Trophoblast cell (in vitro differentiated cells and primary cell): Measurements from ENCODE around the gene C1QTNF12.

Experiments
- DNase-seq, 2 donors: peaks; one replicate each; pipeline ENCODE4 v3.0.0-alpha.2; 2016
- H2AFZ ChIP-seq: 2 replicates; pipeline ENCODE4 v1.6.1; 2013; ENCODE audit warnings: low read length, moderate library complexity, mild to moderate bottlenecking; ENCODE audit not compliant: insufficient read depth, poor library complexity
- H2AK5ac ChIP-seq: 2 replicates; pipeline ENCODE4 v1.6.1; 2013; ENCODE audit warnings: mild to moderate bottlenecking, low read length
- H2BK120ac ChIP-seq: 2 replicates; pipeline ENCODE4 v1.6.1; 2013; ENCODE audit warnings: low read length, mild to moderate bottlenecking, moderate library complexity; ENCODE audit not compliant: insufficient read depth, poor library complexity
- H2BK12ac ChIP-seq: 2 replicates; pipeline ENCODE4 v1.6.1; 2013; ENCODE audit warnings: mild to moderate bottlenecking, low read length, moderate library complexity
- H2BK5ac ChIP-seq: 2 replicates; pipeline ENCODE4 v1.6.1; 2013; ENCODE audit warnings: low read length, low read depth, moderate library complexity, mild to moderate bottlenecking; ENCODE audit not compliant: poor library complexity
- H3K14ac ChIP-seq: 2 replicates; pipeline ENCODE4 v1.6.1; 2013; ENCODE audit warnings: mild to moderate bottlenecking, low read length
- H3K18ac ChIP-seq: 2 replicates; pipeline ENCODE4 v1.6.1; 2013; ENCODE audit warnings: mild to moderate bottlenecking, low read length
- H3K23ac ChIP-seq: 2 replicates; pipeline ENCODE4 v1.6.1; 2013; ENCODE audit warnings: low read length
- H3K27ac ChIP-seq: 2 replicates; pipeline ENCODE4 v1.5.1; 2013; ENCODE audit warnings: low read depth, mild to moderate bottlenecking, inconsistent platforms, low read length, moderate library complexity
- H3K27me3 ChIP-seq: 2 replicates; pipeline ENCODE4 v1.6.1; 2013; ENCODE audit warnings: inconsistent platforms, mild to moderate bottlenecking, low read length, moderate library complexity; ENCODE audit not compliant: insufficient read depth
- H3K36me3 ChIP-seq, 2 experiments: 1 replicate in 1 of 2; 2 replicates in 1 of 2; pipeline ENCODE4 v1.6.1; 2013; ENCODE audit warnings: low read length in 2 of 2, mild to moderate bottlenecking in 2 of 2, moderate library complexity in 1 of 2; ENCODE audit not compliant: insufficient read depth in 2 of 2, control insufficient read depth in 1 of 2
- H3K4ac ChIP-seq: 2 replicates; pipeline ENCODE4 v1.6.1; 2013; ENCODE audit warnings: low read depth, mild to moderate bottlenecking, low read length, moderate library complexity
- H3K4me1 ChIP-seq, 2 experiments: 1 replicate in 1 of 2; 2 replicates in 1 of 2; pipeline ENCODE4 v1.6.1; 2013; ENCODE audit warnings: low read length in 2 of 2, mild to moderate bottlenecking in 2 of 2, moderate library complexity in 1 of 2; ENCODE audit not compliant: insufficient read depth in 2 of 2, control insufficient read depth in 1 of 2
- H3K4me2 ChIP-seq: 2 replicates; pipeline ENCODE4 v1.6.1; 2013; ENCODE audit warnings: inconsistent platforms, mild to moderate bottlenecking, low read length, moderate library complexity
- H3K4me3 ChIP-seq: 2 replicates; pipeline ENCODE4 v1.5.1; 2013; ENCODE audit warnings: mild to moderate bottlenecking, low read depth, low read length, inconsistent platforms
- H3K79me1 ChIP-seq: one replicate; pipeline ENCODE4 v1.6.1; 2013; ENCODE audit warnings: low read length
- H3K79me2 ChIP-seq: 2 replicates; pipeline ENCODE4 v1.6.1; 2013; ENCODE audit warnings: low read length, mild to moderate bottlenecking; ENCODE audit not compliant: control insufficient read depth, insufficient read depth, poor library complexity
- H3K9ac ChIP-seq: 2 replicates; pipeline ENCODE4 v1.6.1; 2013; ENCODE audit warnings: mild to moderate bottlenecking, low read length
- H3K9me3 ChIP-seq: 2 replicates; pipeline ENCODE4 v1.6.1; 2013; ENCODE audit warnings: low read depth, mild to moderate bottlenecking, control low read depth, inconsistent platforms, low read length; ENCODE audit not compliant: insufficient read depth
- H4K12ac ChIP-seq: 2 replicates; pipeline ENCODE4 v1.6.1; 2013; ENCODE audit warnings: low read depth, mild to moderate bottlenecking, low read length, moderate library complexity
- H4K8ac ChIP-seq: 2 replicates; pipeline ENCODE4 v1.6.1; 2013; ENCODE audit warnings: low read depth, mild to moderate bottlenecking, low read length, moderate library complexity
- H4K91ac ChIP-seq: one replicate; pipeline ENCODE4 v1.6.1; 2013; ENCODE audit warnings: low read depth, mild to moderate bottlenecking, low read length, moderate library complexity
- WGBS: extraction: QIAGEN DNeasy Blood & Tissue Kit; methylation state at CpG from one replicate; pipeline ENCODE4 v1.1.7; 2013; ENCODE audit warnings: missing lambda C conversion rate; ENCODE audit not compliant: insufficient read length, insufficient coverage; ENCODE audit errors: extremely low coverage; 5-methylcytosine and 5-hydroxymethylcytosine counted together

The C1QTNF12 gene

DNA sequence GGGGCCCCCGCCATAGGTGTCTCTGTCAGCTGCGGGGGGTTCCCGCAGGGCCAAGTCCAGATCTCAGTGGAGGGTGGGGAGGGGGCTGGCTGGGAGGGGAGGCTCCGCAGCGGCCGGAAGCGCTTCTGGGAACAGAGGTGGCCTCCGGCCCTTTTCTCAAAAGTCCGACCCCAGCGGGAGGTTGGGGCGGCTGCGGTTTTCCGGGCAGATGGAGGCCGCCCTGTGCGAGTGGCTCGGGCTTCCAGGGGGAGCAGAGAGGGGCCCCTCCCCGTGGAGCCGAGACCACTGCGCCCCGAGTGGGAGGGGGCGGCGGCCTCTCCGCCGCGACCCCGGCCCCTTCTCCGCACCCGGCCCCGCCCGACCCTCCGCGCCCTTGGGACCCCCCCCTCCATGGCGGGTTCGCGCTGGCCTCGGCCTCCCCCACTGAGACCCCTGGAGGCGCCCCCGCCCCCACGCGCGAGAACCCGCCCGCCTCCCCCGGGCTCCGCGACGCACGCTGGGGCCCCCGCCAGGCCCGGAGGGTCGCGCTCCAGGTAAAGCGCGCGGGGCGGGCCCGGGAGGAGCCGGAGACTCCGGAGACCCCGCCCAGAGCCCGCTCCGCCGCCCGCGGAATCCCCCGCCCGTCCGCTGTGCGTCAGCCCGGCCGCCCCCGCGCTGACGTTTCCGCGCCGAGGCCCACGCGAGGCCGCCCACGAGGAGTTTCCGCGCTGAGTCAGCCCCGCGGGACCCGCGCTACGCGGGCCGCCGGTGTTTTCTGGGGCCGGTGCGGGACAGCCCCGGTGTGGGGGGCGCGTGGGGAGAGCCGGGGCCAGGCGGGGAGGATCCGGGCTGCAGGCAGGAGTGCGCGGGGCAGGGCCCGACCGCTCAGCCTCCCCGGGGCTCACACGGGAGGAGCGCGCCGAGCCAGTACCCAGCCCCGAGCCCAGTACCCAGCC, 45.4 kb downstream of the C1QTNF12 start:
- Histone ChIP-seq H2AK5ac (no peak overlapping the region), H3K36me3 (no peaks in the 10 kb centered on the region), H3K9me3 (peaks cover 9% of the 10 kb centered on the region), H3K27ac (no peak overlapping the region), H3K27me3 (peaks cover 22% of the 10 kb centered on the region), H3K79me2 (no peaks in the 10 kb centered on the region), H3K79me1 (peaks cover 1% of the 10 kb centered on the region), H4K12ac (no peak overlapping the region), H2BK120ac (no peak overlapping the region), H4K91ac (no peak overlapping the region), H3K14ac (no peak overlapping the region), H3K4me2 (peak overlapping the region; percentile 82), H3K4ac (no peak overlapping the region), H3K23ac (no peak overlapping the region), H3K4me3 (peak overlapping the region; percentile 50), H2BK12ac (no peak overlapping the region), H3K9ac (no peak overlapping the region), H4K8ac (peak overlapping the region; percentile 65), H2BK5ac (no peak overlapping the region), H3K18ac (no peak overlapping the region), H2AFZ (peak overlapping the region; percentile 60), H3K4me1 (peaks cover 0 to 3% of the 10 kb centered on the region in 2 experiments)
- peak in 1 of 2 donors; percentile 44 for DNase-seq
- WGBS = no CpG with 5 or more reads among the region's 109 CpGs

DNA sequence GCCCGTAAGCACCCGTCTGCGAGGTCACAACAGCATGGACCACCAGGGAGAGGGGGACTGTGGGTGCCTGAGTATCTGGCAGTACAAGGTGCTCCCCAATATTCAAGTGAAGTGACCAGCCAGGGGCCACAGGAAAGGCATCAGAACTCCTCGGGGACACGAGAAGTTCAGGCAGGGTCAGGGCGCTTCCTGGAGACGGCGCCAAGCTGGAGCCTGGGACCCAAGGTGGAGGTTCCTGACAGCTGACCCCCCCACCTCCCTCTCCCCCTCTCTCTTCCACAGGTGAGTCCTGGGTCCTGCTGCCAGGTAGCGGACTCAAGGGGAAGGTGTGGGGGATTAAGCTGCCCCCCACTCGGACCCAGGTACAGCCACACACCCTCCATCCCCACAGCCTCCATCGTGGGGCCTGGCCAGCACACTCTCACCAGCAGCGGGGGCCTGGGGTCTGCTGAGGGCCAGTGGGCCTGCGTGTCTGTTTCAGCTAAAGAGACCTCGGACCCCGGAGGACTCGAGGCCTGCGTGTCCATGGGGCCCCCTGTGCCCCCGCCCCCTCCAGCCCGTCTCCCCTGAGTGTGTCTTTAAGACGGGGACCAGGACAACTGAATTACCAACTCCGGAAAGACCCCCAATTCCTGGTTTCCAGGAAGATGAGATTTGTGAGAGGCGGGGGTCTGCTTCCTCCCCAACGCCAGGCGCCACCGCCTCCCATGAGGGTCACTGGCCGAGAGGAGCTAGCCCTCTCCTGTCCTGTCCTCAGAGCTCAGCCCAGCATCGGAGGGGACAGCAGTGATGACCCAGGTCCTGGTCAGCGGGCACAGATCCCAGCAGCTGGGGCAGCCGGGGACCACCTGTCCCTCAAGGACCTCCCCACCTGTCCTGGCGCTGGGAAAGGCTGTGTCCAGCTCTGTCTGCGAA, 46.3 kb downstream of the C1QTNF12 start:
- H2BK12ac ChIP-seq = no peak overlapping the region
- H2BK5ac ChIP-seq = no peak overlapping the region
- no CpG with 5 or more reads among the region's 31 CpGs for WGBS
- H3K4me2 ChIP-seq = no peak overlapping the region
- no peak overlapping the region for H3K18ac ChIP-seq
- H3K79me2 ChIP-seq = no peaks in the 10 kb centered on the region
- no peak for DNase-seq
- H3K9me3 ChIP-seq = peaks cover 9% of the 10 kb centered on the region
- no peak overlapping the region for H2AFZ ChIP-seq
- no peak overlapping the region for H3K9ac ChIP-seq
- no peak overlapping the region for H3K4ac ChIP-seq
- no peak overlapping the region for H3K23ac ChIP-seq
- H3K27me3 ChIP-seq = peaks cover 14% of the 10 kb centered on the region
- H2AK5ac ChIP-seq = no peak overlapping the region
- H3K36me3 ChIP-seq = no peaks in the 10 kb centered on the region
- no peak overlapping the region for H4K8ac ChIP-seq
- no peak overlapping the region for H4K12ac ChIP-seq
- H4K91ac ChIP-seq = no peak overlapping the region
- no peak overlapping the region for H3K14ac ChIP-seq
- no peak overlapping the region for H3K4me3 ChIP-seq
- no peak overlapping the region for H3K27ac ChIP-seq
- peaks cover 0 to 3% of the 10 kb centered on the region in 2 experiments for H3K4me1 ChIP-seq
- H2BK120ac ChIP-seq = no peak overlapping the region
- peaks cover 1% of the 10 kb centered on the region for H3K79me1 ChIP-seq

DNA sequence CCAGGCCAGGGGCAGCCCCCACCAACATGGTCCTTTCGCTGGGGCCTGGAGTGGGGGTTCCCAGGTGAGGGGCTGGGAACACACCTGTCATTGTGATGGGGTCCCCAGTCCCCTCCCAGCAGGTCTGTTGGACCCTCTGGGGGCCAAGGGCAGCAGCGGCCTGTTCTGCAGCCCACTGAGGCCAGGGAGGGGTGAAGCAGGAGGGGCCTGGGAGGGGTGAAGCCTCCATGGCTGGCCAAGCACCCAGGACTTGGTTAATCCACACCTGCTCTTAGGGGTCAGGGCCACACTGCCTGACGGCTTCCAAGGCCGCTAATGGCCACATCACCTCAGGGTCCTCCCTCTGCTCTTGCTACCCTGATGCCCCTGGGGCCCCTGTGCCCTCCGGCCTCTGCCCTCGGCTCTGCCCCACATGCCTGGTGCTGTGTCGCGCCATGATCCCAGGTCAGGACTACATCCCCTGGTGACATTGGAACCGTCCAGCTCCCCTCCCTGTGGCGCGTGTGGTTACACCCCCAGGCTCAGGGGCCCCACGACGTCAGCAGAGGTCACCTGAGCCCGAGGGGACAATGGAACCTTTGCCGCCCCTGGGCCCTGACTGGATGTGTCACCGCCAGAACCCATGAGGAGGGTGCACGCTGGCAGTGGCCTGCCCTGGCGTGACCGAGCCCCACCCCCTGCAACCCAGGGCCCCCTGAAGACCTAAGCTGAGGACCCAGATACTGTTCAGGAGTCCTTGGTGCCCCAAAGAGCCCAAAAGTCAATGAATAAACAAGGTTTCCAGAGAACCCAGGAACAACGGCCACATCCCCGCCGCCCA, 47.2 kb downstream of the C1QTNF12 start:
- no peak overlapping the region for H3K23ac ChIP-seq
- peaks cover 9% of the 10 kb centered on the region for H3K9me3 ChIP-seq
- H2BK120ac ChIP-seq = no peak overlapping the region
- H2BK12ac ChIP-seq = no peak overlapping the region
- no peaks in the 10 kb centered on the region for H3K36me3 ChIP-seq
- H2BK5ac ChIP-seq = no peak overlapping the region
- peaks cover 14% of the 10 kb centered on the region for H3K27me3 ChIP-seq
- H3K79me1 ChIP-seq = peaks cover 1% of the 10 kb centered on the region
- no peak overlapping the region for H3K4me3 ChIP-seq
- H3K79me2 ChIP-seq = no peaks in the 10 kb centered on the region
- no peak overlapping the region for H2AFZ ChIP-seq
- no peak overlapping the region for H2AK5ac ChIP-seq
- no peak overlapping the region for H4K91ac ChIP-seq
- H4K12ac ChIP-seq = no peak overlapping the region
- H3K4me2 ChIP-seq = no peak overlapping the region
- H4K8ac ChIP-seq = no peak overlapping the region
- H3K4me1 ChIP-seq = peaks cover 0 to 3% of the 10 kb centered on the region in 2 experiments
- H3K27ac ChIP-seq = no peak overlapping the region
- H3K18ac ChIP-seq = no peak overlapping the region
- no peak overlapping the region for H3K14ac ChIP-seq
- no peak overlapping the region for H3K9ac ChIP-seq
- DNase-seq = no peak
- no peak overlapping the region for H3K4ac ChIP-seq
- WGBS = no CpG with 5 or more reads among the region's 22 CpGs
